Esophagus muscularis mucosa (tissue), 4 donors: Measurements from ENCODE around the gene MYO7B. TPM values are rescaled to one million over a fixed set of nuclear protein-coding genes. Genes with fewer than 3 reads are reported as not detected.
A peak's percentile ranks its signal among the peaks of the same experiment; 100 is the strongest.
"Not testable (repeated sequence)": the region's sequence is repeated elsewhere in the genome, so short reads cannot be mapped to it uniquely, and the experiment has no call there.

Source experiments
- DNase-seq: peaks from one replicate; pipeline ENCODE4 v3.0.0-alpha.2; 2017; ENCODE audit errors: extremely low spot score
- H3K27ac ChIP-seq, 4 donors: fragments of 200-600 bp; sonication (generic); replicated peaks in 1 of 4; 1 replicate in 3 of 4; 2 replicates in 1 of 4; pipeline ENCODE4 v1.5.1; 2016 to 2019; ENCODE audit warnings: mild to moderate bottlenecking in 1 of 4
- H3K27me3 ChIP-seq, 4 donors: fragments of 200-600 bp; sonication (generic); one replicate each; pipeline versions ENCODE4 v1.5.1 to v1.6.0; 2016 to 2019
- H3K36me3 ChIP-seq, 4 donors: fragments of 200-600 bp; sonication (generic); one replicate each; pipeline ENCODE4 v1.5.1; 2016 to 2019
- H3K4me1 ChIP-seq, 4 donors: fragments of 200-600 bp; sonication (generic); one replicate each; pipeline ENCODE4 v1.5.1; 2016 to 2019
- H3K4me3 ChIP-seq, 4 donors: fragments of 200-600 bp; sonication (generic); 1 replicate in 2 of 4; 2 replicates in 2 of 4; pipeline ENCODE4 v1.5.1; 2016 to 2019; ENCODE audit warnings: mild to moderate bottlenecking in 4 of 4, moderate library complexity in 1 of 4
- H3K9me3 ChIP-seq, 4 donors: fragments of 200-600 bp; sonication (generic); 1 replicate in 3 of 4; 2 replicates in 1 of 4; pipeline ENCODE4 v1.5.1; 2016 to 2019
- CTCF ChIP-seq, 3 experiments: fragments of 200-600 bp in 2 of 3; fragments of 450-650 bp in 1 of 3; sonication (generic) in 2 of 3; IDR thresholded peaks; one replicate each; pipeline ENCODE4 v1.5.1; 2017 to 2019; ENCODE audit warnings: antibody characterized with exemption in 3 of 3, mild to moderate bottlenecking in 2 of 3, moderate library complexity in 1 of 3
- EP300 ChIP-seq: sonication (generic); formaldehyde crosslinking; IDR thresholded peaks from one replicate; pipeline ENCODE4 v1.6.1; 2017; ENCODE audit warnings: antibody characterized with exemption
- POLR2A ChIP-seq: fragments of 450-650 bp; IDR thresholded peaks from one replicate; pipeline ENCODE4 v1.6.1; 2017; ENCODE audit warnings: antibody characterized with exemption, moderate library complexity, mild to moderate bottlenecking, low read depth
- POLR2AphosphoS5 ChIP-seq, 2 donors: sonication (generic); formaldehyde crosslinking; IDR thresholded peaks; one replicate each; pipeline ENCODE4 v1.6.1; 2017; ENCODE audit warnings: antibody characterized with exemption in 2 of 2
- WGBS: methylation state at CpG from one replicate; pipeline ENCODE4 v1.1.5; 2018; 5-methylcytosine and 5-hydroxymethylcytosine counted together
- intact Hi-C: fragments of 100-400 bp; cut with DNase I; formaldehyde crosslinking; loops from one replicate; pipeline ENCODE4 v1.15.1; 2023
- total RNA-seq, 4 donors: library from RNA; depleted of rRNA; stranded (reverse); fragments of >200 nt; gene quantifications; one replicate each; pipeline versions ENCODE4 v1.1.0 to v1.2.1, GENCODE V29; 2016

The MYO7B gene
- total RNA-seq, 4 donors from 2014 or later = 0.19 to 0.98 (median 0.33) TPM; not detected in 1

- TF ChIP-seq EP300 (no peak), POLR2A (no peak)
- Histone ChIP-seq H3K4me1 (peaks cover 23 to 37% (median 28%) of the 10 kb centered on the region in 4 donors), H3K27ac (no peak overlapping the region), H3K36me3 (peaks cover 8 to 34% (median 22%) of the 10 kb centered on the region in 4 donors), H3K27me3 (no peaks in the 10 kb centered on the region), H3K4me3 (no peak overlapping the region), H3K9me3 (no peaks in the 10 kb centered on the region)
- WGBS = 83% methylated on average over 8 of the region's 8 CpGs
- intact Hi-C loops = loop anchor here (10.0 kb wide), 2 partner anchors 111 to 291 kb away; partner anchors contain the start of gene WDR33
- no peak for DNase-seq
Measured at GRCh38 chr2:127523269-127523939, 12.1 kb upstream of the MYO7B start.

GRCh38 chr2:127524198-127524834, 11.2 kb upstream of the MYO7B start:
- H3K27me3 ChIP-seq, H3K9me3 ChIP-seq, DNase-seq, H3K27ac ChIP-seq, H3K4me3 ChIP-seq: not testable (repeated sequence)
- Histone ChIP-seq H3K4me1 (peaks cover 23 to 37% (median 28%) of the 10 kb centered on the region in 4 donors), H3K36me3 (peaks cover 8 to 34% (median 22%) of the 10 kb centered on the region in 4 donors)
- WGBS = 95% methylated on average over 7 of the region's 7 CpGs
- intact Hi-C loops = loop anchor here (2.0 to 10.0 kb wide), 3 partner anchors 14 to 290 kb away; partner anchors contain the start of gene WDR33

- under 1% methylated on average over 18 of the region's 19 CpGs for WGBS
- DNase-seq = no peak
Measured at GRCh38 chr2:127525691-127526131, 9.8 kb upstream of the MYO7B start.

DNA sequence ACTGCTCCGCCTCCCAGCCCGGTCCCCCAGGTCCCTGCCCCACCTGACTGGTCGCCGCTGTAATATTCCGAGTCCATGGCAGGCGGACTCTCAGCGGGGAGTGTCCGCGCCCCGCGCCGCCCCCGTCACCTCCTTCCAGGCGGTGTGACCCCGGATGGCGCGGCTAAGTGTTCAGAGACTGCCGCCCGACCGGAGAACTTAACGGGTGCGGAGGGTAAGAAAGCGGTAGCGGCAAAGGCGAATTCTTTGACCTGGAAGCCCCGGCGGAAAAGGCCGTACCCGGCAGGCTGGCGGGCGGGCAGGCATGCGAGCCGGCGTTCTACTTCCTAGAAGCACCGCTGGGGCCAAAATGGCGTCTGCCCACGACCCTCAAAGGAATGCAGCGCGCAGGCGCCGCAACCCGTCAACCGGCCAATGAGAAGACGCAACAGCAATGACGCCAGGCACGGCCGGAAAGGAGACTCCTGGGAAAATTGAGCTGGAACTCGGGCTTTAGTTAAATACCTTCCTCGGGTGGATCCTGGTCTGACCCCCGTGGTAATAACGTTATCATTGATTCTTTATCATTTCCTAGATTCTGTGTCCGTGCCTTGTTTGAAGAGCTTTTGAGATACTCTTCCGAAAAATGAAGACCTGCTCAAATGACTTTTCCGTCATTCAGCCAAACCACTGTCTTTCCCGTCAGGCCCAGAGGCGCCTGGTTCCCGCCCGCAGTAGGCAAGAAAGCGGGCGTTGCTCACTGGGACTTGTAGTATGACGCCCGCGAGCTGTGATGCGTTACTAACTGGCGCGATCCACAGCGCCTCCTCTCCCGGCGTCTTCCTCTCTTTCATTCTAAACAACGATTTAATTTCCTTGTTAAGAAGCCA, 9.1 kb upstream of the MYO7B start, which contains the start of gene IWS1:
Gene IWS1 (minus strand): TSS at position 358 of the 869 bp plus-strand sequence. CDS start 281 bp downstream, at position 77.
- intact Hi-C loops = loop anchor here (10.0 kb wide), 2 partner anchors 108 to 288 kb away; partner anchors contain the start of gene WDR33
- no peaks in the 10 kb centered on the region for H3K27me3 ChIP-seq
- peak within 1 kb of the TSS; percentile 96 to 97 (median 96) for H3K27ac ChIP-seq
- H3K36me3 ChIP-seq = peaks cover 4 to 23% (median 12%) of the 10 kb centered on the region in 4 donors
- peaks cover 23 to 37% (median 28%) of the 10 kb centered on the region in 4 donors for H3K4me1 ChIP-seq
- WGBS = 0% methylated on average over 22 of the region's 70 CpGs
- DNase-seq = peak; percentile 99
- peak within 1 kb of the TSS; percentile 81 to 97 (median 94) for H3K4me3 ChIP-seq
- TF ChIP-seq POLR2A (peak; percentile 88), CTCF (IDR thresholded peaks at IDR 0.05) (peak in 2 of 3 experiments; percentile 34 to 48), POLR2AphosphoS5 (IDR thresholded peaks at IDR 0.05) (peak; percentile 82 to 97), EP300 (peak; percentile 73)
- H3K9me3 ChIP-seq = no peaks in the 10 kb centered on the region

More at GRCh38 chr2:127525691-127526131, 9.8 kb upstream of the MYO7B start:
- Histone ChIP-seq H3K9me3 (no peaks in the 10 kb centered on the region), H3K4me3 (peak overlapping the region; percentile 81 to 97 (median 94)), H3K4me1 (peaks cover 23 to 37% (median 28%) of the 10 kb centered on the region in 4 donors), H3K27me3 (no peaks in the 10 kb centered on the region), H3K27ac (peak overlapping the region; percentile 96 to 97 (median 96)), H3K36me3 (peaks cover 4 to 26% (median 15%) of the 10 kb centered on the region in 4 donors)
- intact Hi-C loops = loop anchor here (2.0 to 10.0 kb wide), 3 partner anchors 15 to 289 kb away; partner anchors contain the start of gene WDR33
- no peak for TF ChIP-seq POLR2AphosphoS5 (IDR thresholded peaks at IDR 0.05)
- no peak for TF ChIP-seq EP300
- TF ChIP-seq POLR2A = no peak
- no peak for TF ChIP-seq CTCF (IDR thresholded peaks at IDR 0.05)
